ENCODE results near the gene CDC20B.

The CDC20B gene

GRCh38 chr5:55071413-55071812 lies 101.6 kb downstream of the CDC20B start:
- Mint-ChIP-seq H3K36me3 (ENCODE audit: insufficient read depth) (no peaks in the 10 kb centered on the region), H3K27ac (no peak overlapping the region), H3K9me3 (no peaks in the 10 kb centered on the region), H3K4me1 (ENCODE audit: low read depth in 2 of 2) (peaks cover 29 to 46% of the 10 kb centered on the region in 2 donors), H3K27me3 (no peaks in the 10 kb centered on the region), H3K4me3 (no peak overlapping the region)
- ATAC-seq (replicated peaks) (no peak), DNase-seq (no peak)

GRCh38 chr5:55070968-55071367 lies 102.0 kb downstream of the CDC20B start:
- no peaks in the 10 kb centered on the region for H3K27me3 Mint-ChIP-seq
- no peak overlapping the region for H3K27ac Mint-ChIP-seq
- no peak overlapping the region for H3K4me3 Mint-ChIP-seq
- no peak for ATAC-seq (replicated peaks)
- H3K4me1 Mint-ChIP-seq (ENCODE audit: low read depth in 2 of 2) = peaks cover 29 to 46% of the 10 kb centered on the region in 2 donors
- H3K36me3 Mint-ChIP-seq (ENCODE audit: insufficient read depth) = no peaks in the 10 kb centered on the region
- no peak for DNase-seq
- no peaks in the 10 kb centered on the region for H3K9me3 Mint-ChIP-seq

GRCh38 chr5:55066277-55066676 lies 106.7 kb downstream of the CDC20B start:
- DNase-seq = no peak
- no peaks in the 10 kb centered on the region for H3K9me3 Mint-ChIP-seq
- H3K4me1 Mint-ChIP-seq (ENCODE audit: low read depth in 2 of 2) = peaks cover 45 to 61% of the 10 kb centered on the region in 2 donors
- no peak for ATAC-seq (replicated peaks)
- H3K27ac Mint-ChIP-seq = no peak overlapping the region
- peaks cover 10% of the 10 kb centered on the region for H3K36me3 Mint-ChIP-seq (ENCODE audit: insufficient read depth)
- no peak overlapping the region for H3K4me3 Mint-ChIP-seq
- H3K27me3 Mint-ChIP-seq = no peaks in the 10 kb centered on the region

- peak overlapping the region; percentile 15 to 47 for H3K27ac Mint-ChIP-seq
- H3K27me3 Mint-ChIP-seq = no peaks in the 10 kb centered on the region
- H3K4me1 Mint-ChIP-seq (ENCODE audit: low read depth in 2 of 2) = peaks cover 40 to 60% of the 10 kb centered on the region in 2 donors
- no peaks in the 10 kb centered on the region for H3K9me3 Mint-ChIP-seq
- peak overlapping the region in 1 of 2 donors; percentile 2 for H3K4me3 Mint-ChIP-seq
- no peak for DNase-seq
- no peak for ATAC-seq (replicated peaks)
- H3K36me3 Mint-ChIP-seq (ENCODE audit: insufficient read depth) = peaks cover 10% of the 10 kb centered on the region
Measured at GRCh38 chr5:55064523-55064922, 108.5 kb downstream of the CDC20B start.

DNA sequence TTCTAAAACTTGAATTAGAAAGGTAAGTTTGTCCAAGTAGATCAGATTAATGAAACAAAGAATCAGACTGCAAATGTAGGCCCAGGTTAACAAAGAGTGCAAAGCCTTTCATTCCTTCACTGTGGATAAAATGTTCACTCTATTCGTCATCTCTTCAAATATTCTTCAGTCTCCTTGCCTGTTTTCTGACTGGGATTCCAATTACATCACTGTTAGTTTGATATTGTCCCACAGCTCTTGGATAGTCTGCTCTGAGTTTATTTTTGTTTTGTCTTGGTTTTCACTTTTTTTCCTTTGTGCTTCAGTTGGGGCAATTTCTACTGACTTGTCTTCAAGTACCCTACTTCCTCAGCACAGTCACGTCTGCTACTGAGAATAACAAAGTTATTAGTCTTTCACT lies 109.1 kb downstream of the CDC20B start:
- DNase-seq (no peak), ATAC-seq (replicated peaks) (no peak)
- H3K27me3 Mint-ChIP-seq = no peaks in the 10 kb centered on the region
- H3K4me3 Mint-ChIP-seq = peak overlapping the region; percentile 2 to 54
- H3K9me3 Mint-ChIP-seq = no peaks in the 10 kb centered on the region
- H3K36me3 Mint-ChIP-seq (ENCODE audit: insufficient read depth) = peaks cover 10% of the 10 kb centered on the region
- H3K4me1 Mint-ChIP-seq (ENCODE audit: low read depth in 2 of 2) = peaks cover 37 to 59% of the 10 kb centered on the region in 2 donors
- H3K27ac Mint-ChIP-seq = peak overlapping the region; percentile 15 to 47

DNA sequence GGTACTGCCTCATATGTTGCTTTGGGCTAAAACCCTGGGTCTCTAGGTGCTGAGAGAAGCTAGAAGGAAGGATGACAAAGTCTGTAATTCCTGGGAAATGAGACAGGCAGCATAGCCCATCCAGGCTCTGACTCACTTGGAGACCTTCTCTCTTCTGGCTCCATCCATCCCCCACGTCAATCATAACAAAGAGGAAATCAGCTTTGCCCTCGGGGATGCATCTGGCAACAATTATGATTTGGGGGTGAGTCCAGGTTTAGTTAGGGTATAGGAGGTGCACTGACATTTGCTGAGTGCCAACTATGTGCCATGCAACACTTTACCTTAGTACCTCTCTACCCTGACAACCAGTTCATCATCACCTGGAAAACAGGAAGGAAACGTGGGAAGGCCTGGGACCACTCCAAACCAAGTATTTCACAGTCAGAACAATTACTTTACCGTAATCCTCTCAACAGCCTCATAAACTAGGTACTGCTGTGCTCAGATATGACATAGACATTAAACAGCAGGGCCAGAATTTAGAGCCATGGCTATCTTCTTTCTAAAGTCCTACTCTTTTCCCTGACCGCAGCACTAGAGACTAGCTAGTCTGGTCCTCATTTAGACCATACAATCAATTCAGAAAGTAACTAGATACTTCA lies 109.6 kb downstream of the CDC20B start:
- DNase-seq (no peak), ATAC-seq (replicated peaks) (no peak)
- Mint-ChIP-seq H3K36me3 (ENCODE audit: insufficient read depth) (peaks cover 10% of the 10 kb centered on the region), H3K4me3 (peak overlapping the region in 1 of 2 donors; percentile 85), H3K27ac (peak overlapping the region; percentile 89 to 95), H3K27me3 (no peaks in the 10 kb centered on the region), H3K9me3 (no peaks in the 10 kb centered on the region), H3K4me1 (ENCODE audit: low read depth in 2 of 2) (peaks cover 39 to 64% of the 10 kb centered on the region in 2 donors)
